GM18526 (cell line): Measurements from ENCODE around the gene PGAP1.

ENCODE experiments used
- POLR2A ChIP-seq: IDR thresholded peaks from 3 replicates; pipeline ENCODE4 v1.6.1; 2011; ENCODE audit not compliant: insufficient read length; ENCODE audit errors: extremely low read depth

PGAP1 gene

DNA sequence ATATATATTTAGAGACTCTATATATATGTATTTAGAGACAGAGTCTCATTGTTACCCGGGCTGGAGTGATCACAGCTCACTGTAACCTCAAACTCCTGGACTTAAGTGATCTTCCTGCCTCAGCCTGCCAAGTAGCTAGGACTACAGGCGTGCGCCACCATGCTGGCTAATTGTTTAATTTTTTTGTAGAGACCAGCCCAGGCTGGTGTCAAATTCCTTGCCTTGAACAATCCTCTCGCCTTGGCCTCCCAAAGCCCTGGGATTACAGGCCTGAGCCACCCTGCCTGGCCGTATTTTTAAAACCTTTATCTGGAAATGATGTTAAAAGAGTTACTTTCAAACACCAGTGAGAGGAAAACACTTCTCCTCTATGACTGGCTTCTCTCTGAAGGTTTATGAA is 30.9 kb upstream of the PGAP1 start:
- no peak for TF ChIP-seq POLR2A

GRCh38 chr2:196956069-196956468 is 29.6 kb upstream of the PGAP1 start:
- no peak for TF ChIP-seq POLR2A

DNA sequence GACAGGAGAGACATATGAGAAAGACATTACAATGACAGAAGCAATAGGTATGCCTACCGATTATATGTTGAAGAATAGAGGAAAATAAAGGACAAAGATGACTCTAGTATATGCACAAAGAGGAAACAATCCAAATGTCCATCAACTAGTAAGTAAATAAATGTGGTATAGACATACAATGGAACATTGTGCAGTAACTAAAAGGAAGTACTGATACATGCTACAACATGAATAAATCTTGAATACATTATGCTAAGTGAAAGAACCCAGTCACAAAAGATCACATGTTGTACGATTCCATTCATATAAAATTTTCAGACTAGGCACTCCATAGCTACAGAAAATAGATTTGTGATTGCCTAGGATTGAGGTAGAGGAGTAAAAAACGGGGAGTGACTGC is 28.5 kb upstream of the PGAP1 start:
- no peak for TF ChIP-seq POLR2A

DNA sequence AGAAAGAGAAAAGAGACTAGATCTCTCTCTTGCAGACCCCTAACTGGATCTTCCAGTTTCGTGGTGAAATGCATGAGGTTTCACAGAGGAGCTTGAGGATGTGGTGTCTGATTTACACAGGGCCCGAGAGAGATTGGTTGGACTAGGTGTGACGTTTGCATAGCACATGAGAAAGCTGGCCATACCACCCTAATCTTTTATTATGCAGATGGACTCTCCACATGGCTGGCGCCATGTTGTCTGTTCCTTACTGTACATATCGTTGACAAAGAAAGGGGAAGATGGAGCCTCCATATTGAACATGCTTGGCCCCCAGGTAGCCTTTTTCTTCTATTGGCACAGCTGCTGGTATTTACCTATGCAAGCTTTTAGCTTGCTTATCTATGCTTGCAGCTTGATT is 27.5 kb upstream of the PGAP1 start:
- TF ChIP-seq POLR2A: no peak

DNA sequence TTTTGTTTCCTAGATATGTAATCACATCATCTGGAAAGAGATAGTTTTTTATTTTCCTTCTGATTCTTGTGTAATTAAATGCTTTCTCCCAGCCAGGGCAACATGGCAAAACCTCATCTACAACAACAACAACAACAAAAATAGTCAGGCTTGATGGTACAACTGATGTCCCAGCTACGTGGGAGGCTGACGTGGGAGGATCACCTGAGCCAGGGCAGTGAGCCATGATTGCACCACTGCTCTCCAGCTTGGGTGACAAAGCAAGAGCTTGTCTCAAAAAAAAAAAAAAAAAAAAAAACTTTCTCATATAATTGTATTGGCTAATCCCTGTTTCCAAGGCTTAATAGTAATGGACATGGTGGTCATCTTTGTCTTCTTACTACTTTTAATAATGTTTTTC is 26.4 kb upstream of the PGAP1 start:
- TF ChIP-seq POLR2A: no peak

DNA sequence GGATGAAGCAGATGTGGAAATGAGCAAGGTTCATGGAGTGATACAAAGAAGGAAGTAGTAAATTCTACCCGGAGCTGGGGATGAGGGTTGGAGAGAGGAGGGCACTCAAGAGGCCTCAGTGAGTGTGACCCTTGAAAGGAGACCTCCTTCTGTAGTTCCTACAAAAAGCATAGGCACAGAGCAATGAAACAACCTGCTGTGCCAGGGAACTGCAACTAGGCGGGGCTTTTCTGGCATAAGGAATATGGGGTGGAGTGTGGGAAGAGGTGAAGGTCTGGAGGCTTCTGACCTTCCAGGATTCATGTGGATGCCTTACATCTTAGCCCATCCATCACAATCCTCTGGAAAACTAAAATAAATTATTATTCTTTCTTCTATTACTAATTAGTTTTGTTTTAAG is 25.5 kb upstream of the PGAP1 start:
- TF ChIP-seq POLR2A: no peak

DNA sequence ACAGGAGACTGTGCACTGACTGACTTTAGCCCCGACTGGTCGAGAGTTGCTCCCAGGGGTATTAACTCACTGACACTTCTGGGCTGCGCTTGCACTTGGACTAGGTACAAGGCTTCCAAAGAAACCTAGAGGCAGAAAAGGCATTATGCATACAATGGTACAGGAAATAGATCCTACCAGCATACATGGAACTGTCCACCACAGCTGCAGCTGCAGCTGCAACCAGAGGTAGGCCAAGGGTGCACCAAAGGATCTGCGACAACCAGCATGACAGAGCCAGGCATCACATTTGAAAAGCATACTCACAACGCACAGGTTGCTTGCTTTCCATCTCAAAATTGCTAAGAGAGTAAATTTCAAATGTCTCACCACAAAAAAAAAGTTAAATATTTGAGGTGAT is 22.6 kb upstream of the PGAP1 start:
- no peak for TF ChIP-seq POLR2A

GRCh38 chr2:196944570-196944969 is 18.1 kb upstream of the PGAP1 start:
- TF ChIP-seq POLR2A: no peak

- TF ChIP-seq POLR2A: no peak
Observed at GRCh38 chr2:196941398-196942078, 15.0 kb upstream of the PGAP1 start.

- TF ChIP-seq POLR2A: no peak
Observed at GRCh38 chr2:196939371-196939770, 12.9 kb upstream of the PGAP1 start.

DNA sequence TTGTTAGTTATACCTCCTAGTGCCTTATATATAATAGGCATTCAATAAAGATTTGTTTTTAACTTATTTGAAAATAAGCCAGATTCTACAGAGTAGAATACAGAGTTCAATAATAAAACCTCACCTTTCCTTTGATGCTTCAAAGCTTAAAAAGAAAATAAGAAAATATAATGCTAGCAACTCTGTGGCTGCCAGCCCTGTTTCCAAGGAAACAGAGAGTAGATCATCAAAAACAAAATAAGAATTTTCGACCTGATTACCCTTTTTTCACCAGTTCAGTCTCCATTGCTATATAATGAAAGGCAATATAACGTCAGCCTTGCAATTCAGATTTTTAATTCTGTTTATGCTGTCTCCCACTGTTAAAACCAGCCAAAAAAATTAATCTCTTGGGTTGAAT is 8.9 kb upstream of the PGAP1 start:
- no peak for TF ChIP-seq POLR2A

DNA sequence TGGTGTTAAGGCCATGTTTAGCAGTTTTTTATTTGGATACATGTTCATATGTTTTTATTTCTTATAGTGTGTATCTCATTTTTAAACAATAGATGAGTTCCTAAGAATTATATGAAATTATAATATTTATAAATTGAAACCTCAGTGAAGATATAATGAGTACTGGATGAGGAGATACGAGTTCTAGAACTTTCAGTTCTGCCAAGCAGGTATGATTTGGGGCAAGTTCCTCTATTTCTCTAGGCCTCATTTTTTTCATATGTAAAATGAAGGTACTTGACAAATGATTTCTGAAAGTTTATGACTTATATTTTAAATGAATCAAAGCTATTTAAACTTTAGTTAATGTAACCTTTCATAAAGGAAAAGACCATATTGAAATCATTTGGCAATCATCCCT is 8.2 kb upstream of the PGAP1 start:
- no peak for TF ChIP-seq POLR2A

GRCh38 chr2:196931555-196931954 is 5.0 kb upstream of the PGAP1 start:
- TF ChIP-seq POLR2A: no peak

GRCh38 chr2:196927376-196928225 is 1.1 kb upstream of the PGAP1 start:
- no peak for TF ChIP-seq POLR2A

- TF ChIP-seq POLR2A: no peak
Observed at GRCh38 chr2:196925768-196926561, 542 bp downstream of the PGAP1 start.

- no peak for TF ChIP-seq POLR2A
Observed at GRCh38 chr2:196925051-196925767, 1.3 kb downstream of the PGAP1 start.

DNA sequence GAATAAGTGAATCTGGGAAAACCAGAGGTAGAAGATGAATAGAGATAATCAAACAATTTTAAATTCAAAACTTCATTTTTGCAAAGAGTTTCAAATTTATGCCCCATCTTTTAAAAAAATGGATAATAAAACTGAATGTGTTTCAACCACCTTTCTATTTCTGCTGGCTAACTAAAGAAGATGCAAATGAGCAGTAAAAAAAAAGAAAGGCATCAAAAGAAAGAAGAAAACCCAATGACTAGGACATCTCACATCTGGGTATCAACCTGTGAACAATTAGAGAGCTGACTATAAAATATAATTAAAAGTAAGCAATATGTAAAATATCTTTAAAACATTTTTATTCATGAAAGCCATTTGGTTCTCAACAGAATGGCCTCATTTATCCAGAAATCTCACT is 2.5 kb downstream of the PGAP1 start:
- no peak for TF ChIP-seq POLR2A
